Prostate gland (tissue), 2 donors: ENCODE results near the gene TBC1D19. TPM values are rescaled to one million over a fixed set of nuclear protein-coding genes. Genes with fewer than 3 reads are reported as not detected.

Experiments
- DNase-seq: peaks from one replicate; pipeline ENCODE4 v3.0.0-alpha.2; 2019; ENCODE audit warnings: low spot score
- H3K27ac ChIP-seq, 2 donors: fragments of 200-600 bp; sonication (generic); 2 replicates each; pipeline ENCODE4 v1.5.1; 2017 to 2019
- H3K27me3 ChIP-seq: fragments of 200-600 bp; sonication (generic); replicated peaks from 2 replicates; pipeline ENCODE4 v1.5.1; 2019; ENCODE audit not compliant: insufficient read depth
- H3K36me3 ChIP-seq, 2 donors: fragments of 200-600 bp; sonication (generic); 1 replicate in 1 of 2; 2 replicates in 1 of 2; pipeline versions ENCODE4 v1.5.1 to v1.8.1; 2017 to 2019
- H3K4me1 ChIP-seq: fragments of 200-600 bp; sonication (generic); replicated peaks from 2 replicates; pipeline ENCODE4 v1.5.1; 2019
- H3K4me3 ChIP-seq, 2 donors: fragments of 200-600 bp; sonication (generic); 2 replicates each; pipeline ENCODE4 v1.5.1; 2017 to 2019
- H3K9me3 ChIP-seq: fragments of 200-600 bp; sonication (generic); 2 replicates; pipeline ENCODE4 v1.5.1; 2017
- CTCF ChIP-seq, 4 experiments: fragments of 200-600 bp in 2 of 4; fragments of 450-650 bp in 2 of 4; sonication (generic) in 2 of 4; IDR thresholded peaks; 1 replicate in 3 of 4; 2 replicates in 1 of 4; pipeline ENCODE4 v1.5.1; 2016 to 2019; ENCODE audit warnings: antibody characterized with exemption in 4 of 4, mild to moderate bottlenecking in 2 of 4, moderate library complexity in 2 of 4
- POLR2A ChIP-seq: fragments of 450-650 bp; IDR thresholded peaks from one replicate; pipeline ENCODE4 v1.6.1; 2016; ENCODE audit warnings: antibody characterized with exemption, mild to moderate bottlenecking
- POLR2AphosphoS5 ChIP-seq: sonication (generic); formaldehyde crosslinking; IDR thresholded peaks from one replicate; pipeline ENCODE4 v1.6.1; 2017; ENCODE audit warnings: antibody characterized with exemption
- WGBS: methylation state at CpG from one replicate; pipeline ENCODE4 v1.1.5; 2018; 5-methylcytosine and 5-hydroxymethylcytosine counted together
- intact Hi-C: fragments of 100-400 bp; cut with DNase I; formaldehyde crosslinking; loops from one replicate; pipeline ENCODE4 v1.14.2; 2022
- total RNA-seq, 2 donors: library from RNA; depleted of rRNA; stranded (reverse); fragments of >200 nt; gene quantifications; one replicate each; pipeline ENCODE4 v1.1.0, GENCODE V29; 2016

TBC1D19 gene
- total RNA-seq, 2 donors from 2014 or later = 11.3 to 19.9 TPM

- Histone ChIP-seq H3K27ac (no peak overlapping the region), H3K36me3 (no peaks in the 10 kb centered on the region), H3K27me3 (no peaks in the 10 kb centered on the region), H3K4me1 (no peaks in the 10 kb centered on the region), H3K9me3 (no peaks in the 10 kb centered on the region), H3K4me3 (no peak overlapping the region)
- intact Hi-C loops = no loop called here
- no peak for DNase-seq
- no peak for TF ChIP-seq POLR2AphosphoS5
- no peak for TF ChIP-seq POLR2A
- TF ChIP-seq CTCF (IDR thresholded peaks at IDR 0.05) = no peak
Observed at GRCh38 chr4:26724534-26724933, 140.7 kb downstream of the TBC1D19 start.

- Histone ChIP-seq H3K4me1 (no peaks in the 10 kb centered on the region), H3K4me3 (no peak overlapping the region), H3K27ac (no peak overlapping the region), H3K36me3 (no peaks in the 10 kb centered on the region), H3K27me3 (no peaks in the 10 kb centered on the region), H3K9me3 (no peaks in the 10 kb centered on the region)
- no peak for DNase-seq
- WGBS = 79% methylated on average over 6 of the region's 6 CpGs
- intact Hi-C loops = no loop called here
- no peak for TF ChIP-seq CTCF (IDR thresholded peaks at IDR 0.05)
- no peak for TF ChIP-seq POLR2AphosphoS5
- no peak for TF ChIP-seq POLR2A
Observed at GRCh38 chr4:26726655-26727387, 142.9 kb downstream of the TBC1D19 start.

- no peak for DNase-seq
- no peaks in the 10 kb centered on the region for H3K27me3 ChIP-seq
- no peaks in the 10 kb centered on the region for H3K4me1 ChIP-seq
- no peak overlapping the region for H3K27ac ChIP-seq
- intact Hi-C loops = no loop called here
- H3K36me3 ChIP-seq = no peaks in the 10 kb centered on the region
- TF ChIP-seq POLR2AphosphoS5 = no peak
- H3K4me3 ChIP-seq = no peak overlapping the region
- H3K9me3 ChIP-seq = no peaks in the 10 kb centered on the region
Observed at GRCh38 chr4:26727844-26728243, 144.0 kb downstream of the TBC1D19 start.

GRCh38 chr4:26729027-26729426 is 145.1 kb downstream of the TBC1D19 start:
- Histone ChIP-seq H3K4me3 (no peak overlapping the region), H3K27me3 (no peaks in the 10 kb centered on the region), H3K27ac (no peak overlapping the region), H3K4me1 (no peaks in the 10 kb centered on the region), H3K9me3 (no peaks in the 10 kb centered on the region), H3K36me3 (no peaks in the 10 kb centered on the region)
- 84% methylated on average over 3 of the region's 3 CpGs for WGBS
- TF ChIP-seq CTCF (IDR thresholded peaks at IDR 0.05) (no peak), POLR2AphosphoS5 (no peak), POLR2A (no peak)
- intact Hi-C loops = no loop called here
- no peak for DNase-seq

GRCh38 chr4:26729547-26729946 is 145.7 kb downstream of the TBC1D19 start:
- intact Hi-C loops = no loop called here
- 0% methylated on average over 1 of the region's 1 CpG for WGBS
- Histone ChIP-seq H3K27me3 (no peaks in the 10 kb centered on the region), H3K9me3 (no peaks in the 10 kb centered on the region), H3K4me3 (no peak overlapping the region), H3K36me3 (no peaks in the 10 kb centered on the region), H3K27ac (no peak overlapping the region), H3K4me1 (no peaks in the 10 kb centered on the region)
- DNase-seq = no peak
- no peak for TF ChIP-seq POLR2AphosphoS5
- no peak for TF ChIP-seq POLR2A
- TF ChIP-seq CTCF (IDR thresholded peaks at IDR 0.05) = no peak
